ENCODE data around the gene GNGT2.
A peak's percentile ranks its signal among the peaks of the same experiment; 100 is the strongest.

GNGT2 gene

GRCh38 chr17:49240619-49241018, 30.2 kb upstream of the GNGT2 start:
- no peak overlapping the region for H3K27ac Mint-ChIP-seq
- peaks cover 0 to 4% of the 10 kb centered on the region in 2 donors for H3K27me3 Mint-ChIP-seq
- H3K36me3 Mint-ChIP-seq (ENCODE audit: insufficient read depth): peaks cover 5% of the 10 kb centered on the region
- ATAC-seq (replicated peaks) (no peak), DNase-seq (no peak)
- no peaks in the 10 kb centered on the region for H3K9me3 Mint-ChIP-seq
- H3K4me3 Mint-ChIP-seq: no peak overlapping the region
- peaks cover 0 to 1% of the 10 kb centered on the region in 2 donors for H3K4me1 Mint-ChIP-seq (ENCODE audit: low read depth in 2 of 2)

DNA sequence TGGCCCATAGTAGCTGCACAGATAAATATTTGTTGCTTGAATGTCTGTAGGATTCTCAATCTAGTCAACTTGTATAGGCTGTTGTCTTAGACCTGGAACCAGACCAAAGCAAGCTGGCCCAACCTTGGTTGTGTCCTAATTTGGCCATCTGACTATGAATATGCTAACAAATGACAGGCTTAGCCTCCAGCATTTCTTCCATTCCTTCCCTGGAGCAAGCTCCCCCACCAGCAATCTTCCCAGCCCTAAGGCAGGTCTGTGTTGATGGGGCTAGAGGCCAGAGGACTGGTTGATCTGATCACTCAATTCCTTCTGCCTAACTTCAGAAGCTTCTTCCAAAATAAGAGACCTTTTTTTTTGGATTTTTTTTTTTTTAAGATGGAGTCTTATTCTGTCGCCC, 29.6 kb upstream of the GNGT2 start:
- Mint-ChIP-seq H3K36me3 (ENCODE audit: insufficient read depth) (peaks cover 5% of the 10 kb centered on the region), H3K27ac (no peak overlapping the region), H3K9me3 (no peaks in the 10 kb centered on the region), H3K4me3 (no peak overlapping the region), H3K27me3 (peaks cover 0 to 7% of the 10 kb centered on the region in 2 donors), H3K4me1 (ENCODE audit: low read depth in 2 of 2) (peaks cover 0 to 3% of the 10 kb centered on the region in 2 donors)
- no peak for DNase-seq
- ATAC-seq (replicated peaks): no peak

DNA sequence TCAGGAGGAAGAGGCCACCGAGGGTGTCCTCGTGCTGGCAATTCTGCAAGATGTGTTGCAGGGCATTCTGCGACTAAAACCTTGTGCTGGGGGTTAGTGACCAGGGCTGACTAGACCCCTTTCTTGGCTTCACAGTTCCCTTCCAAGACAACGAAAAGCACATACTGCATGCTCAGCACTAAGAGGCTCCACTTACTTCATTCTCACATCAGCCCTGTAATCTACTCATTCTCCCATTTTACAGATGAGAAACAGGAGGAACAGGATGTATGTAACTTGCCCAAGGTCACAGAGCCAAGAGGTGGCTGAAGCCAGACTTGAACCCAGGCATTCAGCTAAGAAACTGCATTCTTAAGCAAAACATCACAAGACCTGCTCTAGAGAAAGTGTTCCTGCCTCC, 25.5 kb upstream of the GNGT2 start:
- Mint-ChIP-seq H3K9me3 (no peaks in the 10 kb centered on the region), H3K27me3 (peaks cover 5 to 15% of the 10 kb centered on the region in 2 donors), H3K4me3 (no peak overlapping the region), H3K27ac (no peak overlapping the region), H3K4me1 (ENCODE audit: low read depth in 2 of 2) (peaks cover 5 to 8% of the 10 kb centered on the region in 2 donors), H3K36me3 (ENCODE audit: insufficient read depth) (peaks cover 4% of the 10 kb centered on the region)
- DNase-seq (no peak), ATAC-seq (replicated peaks) (no peak)

DNA sequence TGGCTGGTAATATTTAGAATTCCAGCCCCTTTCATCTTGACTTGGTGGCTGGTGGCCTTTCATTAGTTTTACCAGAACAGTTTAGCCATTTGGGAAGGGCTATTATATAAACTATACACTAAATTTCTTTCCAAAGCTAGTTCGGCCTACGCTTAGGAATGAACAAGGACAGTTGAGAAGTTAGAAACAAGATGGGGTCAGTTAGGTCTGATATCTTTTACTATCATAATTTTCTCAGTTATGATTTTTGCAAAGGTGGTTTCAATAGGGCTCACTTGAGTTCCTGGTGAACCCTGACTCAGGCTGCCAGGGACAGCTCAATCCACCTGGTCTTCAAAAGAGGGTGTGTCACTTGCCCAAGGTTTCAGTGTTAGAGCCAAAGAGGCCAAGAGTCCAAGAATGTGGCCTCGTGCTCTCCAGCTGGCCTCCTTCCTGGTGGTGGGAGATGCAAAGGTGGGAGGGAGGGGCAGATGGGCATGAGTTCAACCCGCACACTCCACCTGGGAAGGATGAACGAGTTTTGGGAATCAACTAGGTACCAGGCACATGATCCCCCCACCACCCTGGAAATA, 24.2 kb upstream of the GNGT2 start:
- peaks cover 11% of the 10 kb centered on the region for H3K36me3 Mint-ChIP-seq (ENCODE audit: insufficient read depth)
- H3K27ac Mint-ChIP-seq: no peak overlapping the region
- no peaks in the 10 kb centered on the region for H3K9me3 Mint-ChIP-seq
- H3K4me3 Mint-ChIP-seq: no peak overlapping the region
- H3K4me1 Mint-ChIP-seq (ENCODE audit: low read depth in 2 of 2): peaks cover 8 to 15% of the 10 kb centered on the region in 2 donors
- no peak for ATAC-seq (replicated peaks)
- H3K27me3 Mint-ChIP-seq: peaks cover 5 to 15% of the 10 kb centered on the region in 2 donors
- DNase-seq: no peak

- peaks cover 20 to 24% of the 10 kb centered on the region in 2 donors for H3K4me1 Mint-ChIP-seq (ENCODE audit: low read depth in 2 of 2)
- no peak for ATAC-seq (replicated peaks)
- H3K27ac Mint-ChIP-seq: peak overlapping the region in 1 of 2 donors; percentile 87
- peaks cover 5 to 15% of the 10 kb centered on the region in 2 donors for H3K27me3 Mint-ChIP-seq
- no peak for DNase-seq
- peak overlapping the region; percentile 83 to 86 for H3K4me3 Mint-ChIP-seq
- no peaks in the 10 kb centered on the region for H3K9me3 Mint-ChIP-seq
- H3K36me3 Mint-ChIP-seq (ENCODE audit: insufficient read depth): peaks cover 14% of the 10 kb centered on the region
Measured at GRCh38 chr17:49231563-49231894, 21.2 kb upstream of the GNGT2 start.

- DNase-seq (peak; percentile 79 to 84 (median 84)), ATAC-seq (replicated peaks) (peak; percentile 95)
- Mint-ChIP-seq H3K9me3 (no peaks in the 10 kb centered on the region), H3K4me3 (peak within 1 kb of the TSS; percentile 83 to 86), H3K36me3 (ENCODE audit: insufficient read depth) (peaks cover 14% of the 10 kb centered on the region), H3K27me3 (peaks cover 5 to 14% of the 10 kb centered on the region in 2 donors), H3K4me1 (ENCODE audit: low read depth in 2 of 2) (peaks cover 24% of the 10 kb centered on the region in 2 donors), H3K27ac (peak within 1 kb of the TSS; percentile 80 to 87)
Measured at GRCh38 chr17:49230636-49231562, 20.5 kb upstream of the GNGT2 start, which contains the start of gene PHOSPHO1. TSS of gene PHOSPHO1 (minus strand) at chr17:49230787. CDS start at chr17:49226691, 4,096 bp downstream.

- peak overlapping the region; percentile 83 to 86 for H3K4me3 Mint-ChIP-seq
- H3K9me3 Mint-ChIP-seq: no peaks in the 10 kb centered on the region
- H3K4me1 Mint-ChIP-seq (ENCODE audit: low read depth in 2 of 2): peaks cover 25 to 29% of the 10 kb centered on the region in 2 donors
- peaks cover 14% of the 10 kb centered on the region for H3K36me3 Mint-ChIP-seq (ENCODE audit: insufficient read depth)
- DNase-seq: no peak
- ATAC-seq (replicated peaks): peak; percentile 0
- peak overlapping the region; percentile 80 to 87 for H3K27ac Mint-ChIP-seq
- peaks cover 5 to 9% of the 10 kb centered on the region in 2 donors for H3K27me3 Mint-ChIP-seq
Measured at GRCh38 chr17:49229805-49230600, 19.6 kb upstream of the GNGT2 start.

DNA sequence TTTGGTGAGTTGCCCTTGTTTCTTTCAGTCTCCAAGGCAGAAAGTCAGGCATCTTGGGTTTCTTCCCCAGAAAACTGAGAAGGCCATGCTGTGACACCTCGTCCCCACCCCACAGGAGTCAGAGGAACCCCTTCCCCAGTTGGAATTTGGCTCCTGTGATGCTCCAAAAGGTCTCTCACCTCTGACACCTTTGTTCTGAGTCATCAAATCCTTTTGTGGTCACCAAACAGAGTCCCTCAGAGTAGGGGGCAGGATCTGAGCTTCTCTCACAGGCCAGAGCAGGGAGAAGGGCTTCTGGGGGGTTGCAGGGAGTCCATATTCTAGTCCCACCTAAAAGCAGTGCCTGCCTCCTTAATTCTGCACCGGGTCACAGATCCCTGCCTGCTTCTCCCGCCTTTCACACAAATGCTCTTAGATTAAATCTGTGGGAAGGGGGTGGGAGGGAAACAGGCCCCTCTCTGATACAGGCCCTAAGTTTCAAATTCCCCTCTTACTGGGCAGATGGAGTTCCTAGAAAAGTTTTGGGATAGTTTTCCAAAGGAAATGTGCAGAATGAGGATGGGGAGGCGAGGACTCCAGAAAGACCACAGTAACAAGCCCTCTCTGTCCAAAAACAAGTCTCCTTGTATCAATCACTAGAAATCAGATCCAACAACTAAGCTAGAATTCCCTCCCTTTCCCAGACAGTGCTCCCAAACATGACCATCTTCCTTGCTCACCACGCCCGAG, 18.9 kb upstream of the GNGT2 start:
- ATAC-seq (replicated peaks) (no peak), DNase-seq (no peak)
- Mint-ChIP-seq H3K4me1 (ENCODE audit: low read depth in 2 of 2) (peaks cover 32 to 37% of the 10 kb centered on the region in 2 donors), H3K4me3 (peak overlapping the region; percentile 83 to 86), H3K27ac (peak overlapping the region; percentile 54 to 80), H3K27me3 (peaks cover 5 to 9% of the 10 kb centered on the region in 2 donors), H3K9me3 (no peaks in the 10 kb centered on the region), H3K36me3 (ENCODE audit: insufficient read depth) (peaks cover 16% of the 10 kb centered on the region)

DNA sequence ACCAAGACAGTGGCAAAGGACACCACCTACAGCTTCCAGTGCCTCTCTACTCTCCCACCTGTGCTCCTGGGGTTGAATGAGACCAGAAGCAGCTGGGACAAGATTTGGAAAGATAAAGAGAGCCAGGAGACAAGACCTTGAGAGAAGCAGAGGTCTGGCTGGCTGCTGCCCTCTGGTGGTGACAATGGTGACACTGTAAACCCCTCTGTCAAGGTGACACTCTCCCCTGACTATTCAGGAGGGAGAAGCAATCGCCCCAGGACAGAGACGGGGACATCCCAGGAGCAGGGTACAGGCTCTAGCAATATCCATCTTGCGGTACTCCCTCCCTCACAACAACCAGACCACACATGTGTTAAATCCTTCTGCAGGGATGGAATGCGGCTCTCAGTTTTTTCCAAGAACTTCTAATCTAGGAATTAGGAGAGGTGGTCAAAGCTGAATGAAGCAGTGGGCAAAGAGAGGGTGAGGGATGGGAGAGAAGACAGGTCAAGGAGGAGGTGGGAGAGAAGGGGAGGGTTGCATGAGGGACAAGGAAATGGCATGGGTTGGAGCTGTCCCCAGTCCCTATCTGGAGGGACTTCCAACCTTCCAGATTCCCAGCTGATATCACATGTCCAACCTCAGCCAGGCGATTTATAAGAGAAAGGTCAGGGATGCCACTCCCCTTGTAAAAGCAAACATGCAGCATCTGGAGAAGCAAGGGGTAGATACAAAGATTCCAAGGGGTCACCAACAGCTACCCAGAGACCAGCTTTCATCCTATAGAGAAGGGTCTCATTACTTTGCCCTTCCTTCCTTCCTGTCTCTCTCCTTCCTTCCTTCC, 17.3 kb upstream of the GNGT2 start:
- H3K4me1 Mint-ChIP-seq (ENCODE audit: low read depth in 2 of 2): peaks cover 45 to 51% of the 10 kb centered on the region in 2 donors
- no peaks in the 10 kb centered on the region for H3K9me3 Mint-ChIP-seq
- no peaks in the 10 kb centered on the region for H3K27me3 Mint-ChIP-seq
- ATAC-seq (replicated peaks) (peak; percentile 26), DNase-seq (peak; percentile 72 to 78 (median 78))
- H3K36me3 Mint-ChIP-seq (ENCODE audit: insufficient read depth): peaks cover 30% of the 10 kb centered on the region
- peak overlapping the region in 1 of 2 donors; percentile 62 for H3K27ac Mint-ChIP-seq
- no peak overlapping the region for H3K4me3 Mint-ChIP-seq

DNA sequence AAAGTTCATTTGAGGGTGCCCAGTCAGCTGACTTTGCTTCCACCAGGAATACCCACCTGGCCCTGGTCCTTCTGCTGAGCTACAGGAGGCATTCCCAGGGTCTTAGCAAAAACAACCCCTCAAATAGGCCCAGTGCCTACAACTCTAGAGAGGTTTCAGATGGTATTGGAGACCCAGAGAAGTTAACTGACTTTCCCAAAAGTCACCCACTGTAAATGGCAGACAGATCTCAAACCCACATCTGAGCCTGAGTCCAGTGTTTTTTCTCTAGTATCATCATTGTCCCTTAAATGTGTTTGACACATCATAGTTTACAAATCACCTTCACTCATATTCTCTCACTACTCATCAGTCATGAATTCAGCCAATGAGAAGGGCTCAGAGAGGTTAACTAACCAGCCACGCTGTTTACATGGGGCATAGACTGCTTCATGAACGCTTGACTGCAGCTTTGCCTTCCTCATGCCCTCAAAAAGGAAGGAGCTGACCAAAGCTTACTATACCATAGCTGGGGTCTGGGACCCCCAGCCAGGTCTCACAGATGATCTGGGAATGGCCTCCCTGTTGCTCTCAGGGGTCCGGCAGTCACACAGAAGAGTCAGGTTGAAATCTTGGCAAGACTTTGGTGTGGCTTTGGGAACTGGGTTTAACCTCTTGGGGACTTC, 16.5 kb upstream of the GNGT2 start:
- Mint-ChIP-seq H3K9me3 (no peaks in the 10 kb centered on the region), H3K27me3 (no peaks in the 10 kb centered on the region), H3K36me3 (ENCODE audit: insufficient read depth) (peaks cover 37% of the 10 kb centered on the region), H3K4me1 (ENCODE audit: low read depth in 2 of 2) (peaks cover 48 to 51% of the 10 kb centered on the region in 2 donors), H3K27ac (peak overlapping the region in 1 of 2 donors; percentile 62), H3K4me3 (no peak overlapping the region)
- no peak for ATAC-seq (replicated peaks)
- DNase-seq: no peak

DNA sequence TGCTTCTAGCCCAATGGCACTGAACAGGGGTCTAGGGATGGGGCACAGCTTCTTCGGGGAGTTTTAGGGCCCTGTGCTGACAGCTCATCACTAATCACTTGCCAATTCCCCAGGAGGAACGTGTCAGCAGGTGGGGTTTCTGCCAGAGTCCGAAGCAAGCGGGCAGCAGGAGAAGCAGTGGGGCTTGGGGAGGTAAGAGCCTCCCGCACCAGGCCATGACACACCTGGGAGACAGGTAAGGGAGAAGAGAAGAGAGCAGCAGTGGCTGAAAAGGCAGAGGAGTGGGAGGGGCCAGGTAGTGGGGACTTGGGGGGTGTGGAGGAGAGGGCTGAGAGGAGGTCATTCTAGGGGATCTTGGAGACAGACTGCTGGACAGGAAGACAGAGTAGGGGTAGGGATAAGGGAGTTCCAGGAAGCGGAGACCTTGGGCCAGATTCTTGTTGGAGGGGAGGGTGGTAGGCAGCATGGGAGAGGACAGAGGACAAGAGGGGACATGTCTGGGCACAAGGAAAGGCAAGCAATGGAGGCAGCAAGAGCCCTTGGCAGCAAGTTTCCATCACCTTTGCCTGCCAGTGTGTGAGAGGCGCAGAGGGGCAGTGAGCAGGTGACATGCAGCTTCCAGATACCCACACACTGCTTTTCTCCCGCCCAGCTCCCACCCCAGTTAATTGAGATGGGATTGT, 15.3 kb upstream of the GNGT2 start:
- no peak for ATAC-seq (replicated peaks)
- H3K4me1 Mint-ChIP-seq (ENCODE audit: low read depth in 2 of 2): peaks cover 43 to 46% of the 10 kb centered on the region in 2 donors

More for the DNA sequence above, 15.3 kb upstream of the GNGT2 start:
- H3K27ac Mint-ChIP-seq: peak overlapping the region; percentile 26 to 52
- peak overlapping the region; percentile 36 to 88 for H3K4me3 Mint-ChIP-seq
- H3K27me3 Mint-ChIP-seq: no peaks in the 10 kb centered on the region
- H3K36me3 Mint-ChIP-seq (ENCODE audit: insufficient read depth): peaks cover 47% of the 10 kb centered on the region
- no peaks in the 10 kb centered on the region for H3K9me3 Mint-ChIP-seq
- DNase-seq: no peak
